H1 (cell line): ENCODE data around the gene MRGPRX2. TPM values are rescaled to one million over a fixed set of nuclear protein-coding genes. Genes with fewer than 3 reads are reported as not detected.

ENCODE experiments used
- ASH2L ChIP-seq: fragments of 200-600, 300-600 bp; sonication (generic); IDR thresholded peaks from one replicate; pipeline ENCODE4 v1.7.1; 2017; ENCODE audit warnings: low read length
- ATF2 ChIP-seq: IDR thresholded peaks from 2 replicates; pipeline ENCODE4 v1.6.1; 2012; ENCODE audit warnings: low read length, inconsistent platforms
- POLR2AphosphoS5 ChIP-seq: IDR thresholded peaks from 2 replicates; pipeline ENCODE4 v1.6.1; 2011; ENCODE audit warnings: low read depth, low read length
- SP4 ChIP-seq: IDR thresholded peaks from 2 replicates; pipeline ENCODE4 v1.6.1; 2012; ENCODE audit warnings: low read length, inconsistent platforms
- YY1 ChIP-seq: IDR thresholded peaks from 2 replicates; pipeline ENCODE4 v1.6.1; 2011; ENCODE audit warnings: low read depth, mild to moderate bottlenecking, low read length
- polyA plus RNA-seq, 7 experiments: library from polyadenylated mRNA; depleted of rRNA in 3 of 7; stranded (reverse) in 5 of 7; unstranded in 2 of 7; fragments of >200 nt in 5 of 7; fragments of 200-250 nt in 2 of 7; gene quantifications; 1 replicate in 5 of 7; 2 replicates in 1 of 7; 4 replicates in 1 of 7; pipeline versions ENCODE4 v1.2.1 to v1.2.3, GENCODE V29; 2011 to 2013; ENCODE audit warnings: missing spikeins in 2 of 7, mixed read lengths in 2 of 7
- total RNA-seq: library from RNA; stranded (reverse); fragmentation: NEBNext Ultra II Directional; extraction: Animal tissue kit (Norgen Biotek cat#: 25700); gene quantifications from 2 replicates; pipeline ENCODE4 v1.2.1, GENCODE V29; 2021

MRGPRX2 gene
- total and polyA plus RNA-seq, 2 of the 8 experiments (the other 6 are each of a cell fraction or from before 2014, with no cell fraction given), result not detected

- TF ChIP-seq ATF2, result no peak
- TF ChIP-seq SP4, result no peak
- no peak for TF ChIP-seq ASH2L
- TF ChIP-seq POLR2AphosphoS5, result no peak
- TF ChIP-seq YY1, result no peak
Measured at GRCh38 chr11:19025481-19026406, 34.8 kb downstream of the MRGPRX2 start (continued).
